Activated naive CD4-positive, alpha-beta T cell treated with anti-CD3 and anti-CD28 coated beads, Interleukin-2, amount 10 ng/mL, durations not matched to agents 7 days and 5 days (primary cell): ENCODE results near the gene GRAMD2A.

Experiments
- CTCF ChIA-PET: fragments of 350-600 bp; sonication (Branson Sonifier 250); formaldehyde crosslinking; loops from one replicate; lab custom pipeline; 2021; ENCODE audit warnings: antibody characterized with exemption; lab: Charles Lee
- DNase-seq: peaks from one replicate; pipeline ENCODE4 v3.0.0-alpha.2; 2020
- H3K27ac Mint-ChIP-seq: one replicate; pipeline ENCODE4 v1.8.0; 2021; ENCODE audit warnings: mild to moderate bottlenecking, moderate library complexity, mixed read lengths
- H3K27me3 Mint-ChIP-seq: one replicate; pipeline ENCODE4 v1.8.0; 2021; ENCODE audit warnings: mild to moderate bottlenecking, mixed read lengths
- H3K36me3 Mint-ChIP-seq: one replicate; pipeline ENCODE4 v1.8.0; 2021; ENCODE audit warnings: mixed read lengths
- H3K4me1 Mint-ChIP-seq: one replicate; pipeline ENCODE4 v1.8.0; 2021; ENCODE audit warnings: mixed read lengths
- H3K4me3 Mint-ChIP-seq: one replicate; pipeline ENCODE4 v1.8.0; 2021; ENCODE audit warnings: mild to moderate bottlenecking, moderate library complexity, mixed read lengths
- H3K9me3 Mint-ChIP-seq: one replicate; pipeline ENCODE4 v1.8.0; 2021; ENCODE audit warnings: mixed read lengths

GRAMD2A gene

GRCh38 chr15:72192416-72192815, 5.2 kb downstream of the GRAMD2A start:
- CTCF ChIA-PET = no interaction called here
- Mint-ChIP-seq H3K27ac (no peak overlapping the region), H3K9me3 (no peaks in the 10 kb centered on the region)

GRCh38 chr15:72189250-72189902, 8.2 kb downstream of the GRAMD2A start:
- Mint-ChIP-seq H3K4me3 (no peak overlapping the region), H3K4me1 (no peaks in the 10 kb centered on the region), H3K27ac (no peak overlapping the region), H3K36me3 (no peaks in the 10 kb centered on the region), H3K27me3 (peaks cover 46% of the 10 kb centered on the region), H3K9me3 (no peaks in the 10 kb centered on the region)
- CTCF ChIA-PET = interaction anchor here (0.6 kb wide), 1 partner anchor 415 kb away, joined by 4 read pairs; no protein-coding TSS in a partner anchor
- DNase-seq = no peak

More at GRCh38 chr15:72192416-72192815, 5.2 kb downstream of the GRAMD2A start:
- Mint-ChIP-seq H3K4me3 (no peak overlapping the region), H3K4me1 (no peaks in the 10 kb centered on the region), H3K27me3 (peaks cover 58% of the 10 kb centered on the region), H3K36me3 (no peaks in the 10 kb centered on the region)
- no peak for DNase-seq

GRCh38 chr15:72184165-72184811, 13.3 kb downstream of the GRAMD2A start:
- no peak for DNase-seq
- Mint-ChIP-seq H3K4me1 (no peaks in the 10 kb centered on the region), H3K27ac (no peak overlapping the region), H3K36me3 (no peaks in the 10 kb centered on the region), H3K9me3 (no peaks in the 10 kb centered on the region), H3K4me3 (no peak overlapping the region), H3K27me3 (peaks cover 55% of the 10 kb centered on the region)
- CTCF ChIA-PET = no interaction called here

- CTCF ChIA-PET = no interaction called here
Observed at GRCh38 chr15:72183781-72184164, 13.8 kb downstream of the GRAMD2A start.

GRCh38 chr15:72182673-72183072, 14.9 kb downstream of the GRAMD2A start:
- H3K36me3 Mint-ChIP-seq = no peaks in the 10 kb centered on the region
- H3K27ac Mint-ChIP-seq = no peak overlapping the region
- no peak overlapping the region for H3K4me3 Mint-ChIP-seq
- no peak for DNase-seq
- CTCF ChIA-PET = no interaction called here
- peaks cover 50% of the 10 kb centered on the region for H3K27me3 Mint-ChIP-seq
- H3K4me1 Mint-ChIP-seq = no peaks in the 10 kb centered on the region
- H3K9me3 Mint-ChIP-seq = no peaks in the 10 kb centered on the region

More at GRCh38 chr15:72183781-72184164, 13.8 kb downstream of the GRAMD2A start:
- Mint-ChIP-seq H3K4me3 (no peak overlapping the region), H3K4me1 (no peaks in the 10 kb centered on the region), H3K9me3 (no peaks in the 10 kb centered on the region), H3K36me3 (no peaks in the 10 kb centered on the region), H3K27me3 (peaks cover 57% of the 10 kb centered on the region), H3K27ac (no peak overlapping the region)
- no peak for DNase-seq

- CTCF ChIA-PET = no interaction called here
- H3K9me3 Mint-ChIP-seq = no peaks in the 10 kb centered on the region
- no peak overlapping the region for H3K4me3 Mint-ChIP-seq
- H3K4me1 Mint-ChIP-seq = no peaks in the 10 kb centered on the region
- H3K27me3 Mint-ChIP-seq = peaks cover 47% of the 10 kb centered on the region
- DNase-seq = no peak
- no peaks in the 10 kb centered on the region for H3K36me3 Mint-ChIP-seq
- H3K27ac Mint-ChIP-seq = no peak overlapping the region
Observed at GRCh38 chr15:72182244-72182643, 15.3 kb downstream of the GRAMD2A start.

- Mint-ChIP-seq H3K27me3 (peaks cover 45% of the 10 kb centered on the region), H3K27ac (no peak overlapping the region), H3K4me1 (no peaks in the 10 kb centered on the region), H3K4me3 (no peak overlapping the region), H3K9me3 (no peaks in the 10 kb centered on the region), H3K36me3 (no peaks in the 10 kb centered on the region)
- peak; percentile 3 for DNase-seq
- CTCF ChIA-PET = no interaction called here
Observed at GRCh38 chr15:72180761-72181324, 16.7 kb downstream of the GRAMD2A start.

- DNase-seq = peak; percentile 14
- no peak overlapping the region for H3K27ac Mint-ChIP-seq
Observed at GRCh38 chr15:72179950-72180581, 17.5 kb downstream of the GRAMD2A start.

GRCh38 chr15:72178976-72179585, 18.5 kb downstream of the GRAMD2A start:
- H3K4me3 Mint-ChIP-seq = no peak overlapping the region
- H3K4me1 Mint-ChIP-seq = no peaks in the 10 kb centered on the region
- H3K9me3 Mint-ChIP-seq = no peaks in the 10 kb centered on the region
- CTCF ChIA-PET = interaction anchor here (0.5 kb wide), 1 partner anchor 1367 kb away, joined by 3 read pairs; no protein-coding TSS in a partner anchor
- no peaks in the 10 kb centered on the region for H3K36me3 Mint-ChIP-seq
- no peak overlapping the region for H3K27ac Mint-ChIP-seq
- H3K27me3 Mint-ChIP-seq = peaks cover 49% of the 10 kb centered on the region
- peak; percentile 3 for DNase-seq

More at GRCh38 chr15:72179950-72180581, 17.5 kb downstream of the GRAMD2A start:
- Mint-ChIP-seq H3K36me3 (no peaks in the 10 kb centered on the region), H3K4me1 (no peaks in the 10 kb centered on the region), H3K27me3 (peaks cover 48% of the 10 kb centered on the region), H3K4me3 (no peak overlapping the region), H3K9me3 (no peaks in the 10 kb centered on the region)
- CTCF ChIA-PET = no interaction called here

GRCh38 chr15:72176743-72177142, 20.8 kb downstream of the GRAMD2A start:
- H3K9me3 Mint-ChIP-seq = no peaks in the 10 kb centered on the region
- no peak for DNase-seq
- CTCF ChIA-PET = no interaction called here
- H3K27ac Mint-ChIP-seq = no peak overlapping the region
- H3K36me3 Mint-ChIP-seq = no peaks in the 10 kb centered on the region
- H3K4me1 Mint-ChIP-seq = no peaks in the 10 kb centered on the region
- H3K27me3 Mint-ChIP-seq = peaks cover 49% of the 10 kb centered on the region
- H3K4me3 Mint-ChIP-seq = no peak overlapping the region

- Mint-ChIP-seq H3K9me3 (no peaks in the 10 kb centered on the region), H3K4me3 (no peak overlapping the region), H3K27ac (no peak overlapping the region), H3K36me3 (no peaks in the 10 kb centered on the region), H3K4me1 (no peaks in the 10 kb centered on the region), H3K27me3 (peaks cover 43% of the 10 kb centered on the region)
- no peak for DNase-seq
- CTCF ChIA-PET = no interaction called here
Observed at GRCh38 chr15:72176159-72176558, 21.4 kb downstream of the GRAMD2A start.

GRCh38 chr15:72175186-72176044, 22.2 kb downstream of the GRAMD2A start:
- no peaks in the 10 kb centered on the region for H3K9me3 Mint-ChIP-seq
- DNase-seq = no peak
- no peaks in the 10 kb centered on the region for H3K4me1 Mint-ChIP-seq
- no peak overlapping the region for H3K27ac Mint-ChIP-seq
- H3K36me3 Mint-ChIP-seq = no peaks in the 10 kb centered on the region
- CTCF ChIA-PET = no interaction called here
- H3K4me3 Mint-ChIP-seq = no peak overlapping the region
- H3K27me3 Mint-ChIP-seq = peaks cover 43% of the 10 kb centered on the region

- Mint-ChIP-seq H3K9me3 (no peaks in the 10 kb centered on the region), H3K27ac (no peak overlapping the region), H3K27me3 (peaks cover 43% of the 10 kb centered on the region), H3K36me3 (no peaks in the 10 kb centered on the region), H3K4me3 (no peak overlapping the region), H3K4me1 (no peaks in the 10 kb centered on the region)
- CTCF ChIA-PET = no interaction called here
- no peak for DNase-seq
Observed at GRCh38 chr15:72174551-72175165, 22.9 kb downstream of the GRAMD2A start.
